Astrocyte (in vitro differentiated cells and primary cell): Measurements from ENCODE around the gene MICU2.

Experiments
- EZH2 ChIP-seq: IDR thresholded peaks from 2 replicates; pipeline ENCODE4 v1.6.1; 2012; ENCODE audit warnings: mild to moderate bottlenecking, low read length, inconsistent platforms; ENCODE audit not compliant: insufficient read depth
- TF ChIP-seq, protein P1 (sequence below): IDR thresholded peaks from 2 replicates; pipeline ENCODE4 v1.5.1; 2011; ENCODE audit warnings: low read depth, mild to moderate bottlenecking, inconsistent platforms, low read length, moderate library complexity; ENCODE audit not compliant: insufficient read depth

- no peak for TF ChIP-seq EZH2
- TF ChIP-seq, protein P1, sequence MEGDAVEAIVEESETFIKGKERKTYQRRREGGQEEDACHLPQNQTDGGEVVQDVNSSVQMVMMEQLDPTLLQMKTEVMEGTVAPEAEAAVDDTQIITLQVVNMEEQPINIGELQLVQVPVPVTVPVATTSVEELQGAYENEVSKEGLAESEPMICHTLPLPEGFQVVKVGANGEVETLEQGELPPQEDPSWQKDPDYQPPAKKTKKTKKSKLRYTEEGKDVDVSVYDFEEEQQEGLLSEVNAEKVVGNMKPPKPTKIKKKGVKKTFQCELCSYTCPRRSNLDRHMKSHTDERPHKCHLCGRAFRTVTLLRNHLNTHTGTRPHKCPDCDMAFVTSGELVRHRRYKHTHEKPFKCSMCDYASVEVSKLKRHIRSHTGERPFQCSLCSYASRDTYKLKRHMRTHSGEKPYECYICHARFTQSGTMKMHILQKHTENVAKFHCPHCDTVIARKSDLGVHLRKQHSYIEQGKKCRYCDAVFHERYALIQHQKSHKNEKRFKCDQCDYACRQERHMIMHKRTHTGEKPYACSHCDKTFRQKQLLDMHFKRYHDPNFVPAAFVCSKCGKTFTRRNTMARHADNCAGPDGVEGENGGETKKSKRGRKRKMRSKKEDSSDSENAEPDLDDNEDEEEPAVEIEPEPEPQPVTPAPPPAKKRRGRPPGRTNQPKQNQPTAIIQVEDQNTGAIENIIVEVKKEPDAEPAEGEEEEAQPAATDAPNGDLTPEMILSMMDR: no peak
These were observed 81.1 kb downstream of the MICU2 start for GRCh38 chr13:21522847-21523246.
